Upper lobe of left lung (tissue), 6 donors: ENCODE data around the gene FRAS1. TPM values are rescaled to one million over a fixed set of nuclear protein-coding genes. Genes with fewer than 3 reads are reported as not detected.

Source experiments
- ATAC-seq, 2 donors: fragments of 200-7000 bp; cut with Tn5 transposase; one replicate each; pipeline ENCODE4 v1.9.1; 2022; ENCODE audit warnings: mild to moderate bottlenecking in 2 of 2, moderate library complexity in 2 of 2; ENCODE audit not compliant: low FRiP score in 2 of 2
- DNase-seq, 2 donors: peaks; one replicate each; pipeline ENCODE4 v3.0.0-alpha.2; 2019 to 2020
- H3K27ac ChIP-seq, 4 donors: fragments of 200-600 bp; sonication (generic); one replicate each; pipeline ENCODE4 v1.5.1; 2016 to 2019
- H3K27me3 ChIP-seq, 4 donors: fragments of 200-600 bp; sonication (generic); one replicate each; pipeline ENCODE4 v1.5.1; 2017 to 2019
- H3K36me3 ChIP-seq, 4 donors: fragments of 200-600 bp; sonication (generic); one replicate each; pipeline ENCODE4 v1.5.1; 2016 to 2019
- H3K4me1 ChIP-seq, 4 donors: fragments of 200-600 bp; sonication (generic); one replicate each; pipeline ENCODE4 v1.5.1; 2018 to 2019
- H3K4me3 ChIP-seq, 4 donors: fragments of 200-600 bp; sonication (generic); one replicate each; pipeline ENCODE4 v1.5.1; 2017 to 2019; ENCODE audit warnings: mild to moderate bottlenecking in 2 of 4, moderate library complexity in 1 of 4
- H3K9me3 ChIP-seq, 4 donors: fragments of 200-600 bp; sonication (generic); one replicate each; pipeline ENCODE4 v1.5.1; 2018 to 2019
- CTCF ChIP-seq, 6 experiments: fragments of 450-650 bp in 4 of 6; fragments of 200-600 bp in 2 of 6; sonication (generic) in 2 of 6; IDR thresholded peaks; one replicate each; pipeline ENCODE4 v1.5.1; 2016 to 2019; ENCODE audit warnings: antibody characterized with exemption in 6 of 6
- EP300 ChIP-seq, 4 donors: sonication (generic); formaldehyde crosslinking; IDR thresholded peaks; one replicate each; pipeline ENCODE4 v1.5.1; 2017; ENCODE audit warnings: antibody characterized with exemption in 4 of 4, control low read depth in 2 of 4
- POLR2A ChIP-seq, 4 donors: fragments of 450-650 bp; IDR thresholded peaks; one replicate each; pipeline ENCODE4 v1.5.1; 2016 to 2017; ENCODE audit warnings: antibody characterized with exemption in 4 of 4, mild to moderate bottlenecking in 2 of 4
- POLR2AphosphoS5 ChIP-seq, 2 donors: sonication (generic); formaldehyde crosslinking; IDR thresholded peaks; one replicate each; pipeline ENCODE4 v1.5.1; 2017; ENCODE audit warnings: antibody characterized with exemption in 2 of 2
- WGBS, 2 donors: methylation state at CpG; one replicate each; pipeline ENCODE4 v1.1.5; 2017 to 2018; 5-methylcytosine and 5-hydroxymethylcytosine counted together
- total RNA-seq, 6 donors: library from RNA; depleted of rRNA in 4 of 6; stranded (reverse); fragments of >200 nt in 4 of 6; gene quantifications; one replicate each; pipeline versions ENCODE4 v1.1.0 to v1.2.1, GENCODE V29; 2016 to 2021
- donor health status: DM: no; HTN: no; CAD: no; lungs with moderate emphysema.
- donor health status: DM: no; HTN: yes; CAD: no; lungs with severe emphysema.

Gene FRAS1
- total RNA-seq, 6 donors from 2014 or later = 3.9 to 11.2 (median 6.7) TPM

GRCh38 chr4:78022517-78022916, 34.6 kb upstream of the FRAS1 start:
- Histone ChIP-seq H3K27ac (no peak overlapping the region), H3K4me1 (no peaks in the 10 kb centered on the region), H3K9me3 (no peaks in the 10 kb centered on the region), H3K27me3 (no peaks in the 10 kb centered on the region), H3K4me3 (no peak overlapping the region), H3K36me3 (no peaks in the 10 kb centered on the region)
- peak in 1 of 6 experiments; percentile 15 for TF ChIP-seq CTCF (IDR thresholded peaks at IDR 0.05)
- TF ChIP-seq POLR2AphosphoS5 (IDR thresholded peaks at IDR 0.05) = no peak
- DNase-seq (no peak), ATAC-seq (no peak)
- 62 to 71% methylated on average over 2 of the region's 2 CpGs for WGBS, 2 donors

GRCh38 chr4:78024085-78024484, 33.0 kb upstream of the FRAS1 start:
- H3K4me3 ChIP-seq = no peak overlapping the region
- H3K27me3 ChIP-seq = no peaks in the 10 kb centered on the region
- ATAC-seq (no peak), DNase-seq (no peak)
- H3K9me3 ChIP-seq = no peaks in the 10 kb centered on the region
- 53 to 54% methylated on average over 1 of the region's 1 CpG for WGBS, 2 donors
- H3K4me1 ChIP-seq = no peaks in the 10 kb centered on the region
- TF ChIP-seq CTCF (IDR thresholded peaks at IDR 0.05) (no peak), EP300 (IDR thresholded peaks at IDR 0.05) (no peak), POLR2AphosphoS5 (IDR thresholded peaks at IDR 0.05) (no peak)
- H3K36me3 ChIP-seq = no peaks in the 10 kb centered on the region
- no peak overlapping the region for H3K27ac ChIP-seq

- 83 to 93% methylated on average over 3 of the region's 3 CpGs for WGBS, 2 donors
- DNase-seq (no peak), ATAC-seq (no peak)
- Histone ChIP-seq H3K4me1 (no peaks in the 10 kb centered on the region), H3K27ac (no peak overlapping the region), H3K4me3 (no peak overlapping the region), H3K36me3 (no peaks in the 10 kb centered on the region), H3K27me3 (no peaks in the 10 kb centered on the region), H3K9me3 (no peaks in the 10 kb centered on the region)
- TF ChIP-seq CTCF (IDR thresholded peaks at IDR 0.05) = no peak
- TF ChIP-seq EP300 (IDR thresholded peaks at IDR 0.05) = no peak
- TF ChIP-seq POLR2AphosphoS5 (IDR thresholded peaks at IDR 0.05) = no peak
- TF ChIP-seq POLR2A (IDR thresholded peaks at IDR 0.05) = no peak
These were observed 32.5 kb upstream of the FRAS1 start for GRCh38 chr4:78024576-78025091.

- Histone ChIP-seq H3K27ac (no peak overlapping the region), H3K4me3 (no peak overlapping the region), H3K27me3 (no peaks in the 10 kb centered on the region), H3K36me3 (no peaks in the 10 kb centered on the region), H3K4me1 (no peaks in the 10 kb centered on the region), H3K9me3 (no peaks in the 10 kb centered on the region)
- no peak for TF ChIP-seq CTCF (IDR thresholded peaks at IDR 0.05)
- no peak for ATAC-seq
- 70 to 72% methylated on average over 5 of the region's 5 CpGs for WGBS, 2 donors
- no peak for DNase-seq
These were observed 25.6 kb upstream of the FRAS1 start for GRCh38 chr4:78031417-78031950.

- TF ChIP-seq POLR2AphosphoS5 (IDR thresholded peaks at IDR 0.05) = no peak
- no peak for TF ChIP-seq POLR2A (IDR thresholded peaks at IDR 0.05)
- TF ChIP-seq EP300 (IDR thresholded peaks at IDR 0.05) = no peak
- TF ChIP-seq CTCF (IDR thresholded peaks at IDR 0.05) = no peak
- ATAC-seq (no peak), DNase-seq (no peak)
- Histone ChIP-seq H3K4me1 (no peaks in the 10 kb centered on the region), H3K9me3 (no peaks in the 10 kb centered on the region), H3K27ac (no peak overlapping the region), H3K27me3 (no peaks in the 10 kb centered on the region), H3K4me3 (no peak overlapping the region), H3K36me3 (no peaks in the 10 kb centered on the region)
These were observed 24.7 kb upstream of the FRAS1 start for GRCh38 chr4:78032446-78032845.
